Measurements from ENCODE around the gene PC. TPM values are rescaled to one million over a fixed set of nuclear protein-coding genes. Genes with fewer than 3 reads are reported as not detected.
A peak's percentile ranks its signal among the peaks of the same experiment; 100 is the strongest.

PC gene
- polyA plus RNA-seq, 3 donors, result 4.6 to 7.1 (median 6.0) TPM

- H3K9ac ChIP-seq (ENCODE audit: insufficient read depth, low read length, poor library complexity, severe bottlenecking), result no peak overlapping the region
- H2AFZ ChIP-seq (ENCODE audit: insufficient read depth, low read depth, low read length, poor library complexity, severe bottlenecking), result no peak overlapping the region
- H3K36me3 ChIP-seq (replicated peaks in 1 of 2; ENCODE audit: control insufficient read depth in 1 of 2, insufficient read depth in 2 of 2, low read length in 2 of 2), result no peaks in the 10 kb centered on the region
- peaks cover 0 to 9% of the 10 kb centered on the region in 2 donors for H3K27me3 ChIP-seq (ENCODE audit: control insufficient read depth in 2 of 2, insufficient read depth in 2 of 2, low read length in 2 of 2)
- Mint-ChIP-seq H3K27ac (no peak overlapping the region), H3K9me3 (peaks cover 0 to 2% (median 0%) of the 10 kb centered on the region in 7 donors), H3K4me3 (no peak overlapping the region), H3K4me1 (peaks cover 15% of the 10 kb centered on the region), H3K36me3 (peaks cover 0 to 2% of the 10 kb centered on the region in 2 donors), H3K27me3 (ENCODE audit: low read depth in 3 of 3) (peaks cover 26 to 38% (median 29%) of the 10 kb centered on the region in 3 donors)
- WGBS (ENCODE audit: insufficient coverage), result 99% methylated on average over 5 of the region's 8 CpGs
- H4K20me1 ChIP-seq (ENCODE audit: insufficient read depth, low read length), result no peaks in the 10 kb centered on the region
- TF ChIP-seq CTCF (IDR thresholded peaks at IDR 0.05), result no peak
- H3K4me3 ChIP-seq (replicated peaks in 1 of 3; ENCODE audit: low read depth in 2 of 3, low read length in 3 of 3), result no peak overlapping the region
- H3K9me3 ChIP-seq (replicated peaks in 1 of 2; ENCODE audit: control insufficient read depth in 1 of 2, insufficient read depth in 1 of 2, low read length in 2 of 2), result peaks cover 0 to under 1% of the 10 kb centered on the region in 2 donors
- no peaks in the 10 kb centered on the region for H3K79me2 ChIP-seq (ENCODE audit: insufficient read depth, low read length)
- no peak overlapping the region for H3K27ac ChIP-seq (ENCODE audit: low read depth in 1 of 2, low read length in 2 of 2)
- peaks cover 6 to 13% of the 10 kb centered on the region in 2 donors for H3K4me1 ChIP-seq (ENCODE audit: control insufficient read depth in 1 of 2, insufficient read depth in 2 of 2, low read length in 2 of 2)
- H3K4me2 ChIP-seq (replicated peaks; ENCODE audit: extremely low read depth, low read length, poor library complexity, severe bottlenecking), result no peak overlapping the region
- intact Hi-C loops (cut with micrococcal nuclease), result no loop called here
- no peak for DNase-seq
Observed at GRCh38 chr11:66985508-66986177, 27.5 kb upstream of the PC start.

- H3K9me3 ChIP-seq (replicated peaks in 1 of 2; ENCODE audit: control insufficient read depth in 1 of 2, insufficient read depth in 1 of 2, low read length in 2 of 2), result peaks cover 9 to 20% of the 10 kb centered on the region in 2 donors
- peaks cover 6 to 13% of the 10 kb centered on the region in 2 donors for H3K4me1 ChIP-seq (ENCODE audit: control insufficient read depth in 1 of 2, insufficient read depth in 2 of 2, low read length in 2 of 2)
- no peak overlapping the region for H3K4me3 ChIP-seq (replicated peaks in 1 of 3; ENCODE audit: low read depth in 2 of 3, low read length in 3 of 3)
- peaks cover 0 to 9% of the 10 kb centered on the region in 2 donors for H3K27me3 ChIP-seq (ENCODE audit: control insufficient read depth in 2 of 2, insufficient read depth in 2 of 2, low read length in 2 of 2)
- H3K4me2 ChIP-seq (replicated peaks; ENCODE audit: extremely low read depth, low read length, poor library complexity, severe bottlenecking), result no peak overlapping the region
- H3K4me3 Mint-ChIP-seq, result peak overlapping the region in 1 of 2 donors; percentile 56
- no peak overlapping the region for H3K27ac ChIP-seq (ENCODE audit: low read depth in 1 of 2, low read length in 2 of 2)
- no peak overlapping the region for H3K27ac Mint-ChIP-seq
- no peaks in the 10 kb centered on the region for H3K79me2 ChIP-seq (ENCODE audit: insufficient read depth, low read length)
- peak overlapping the region; percentile 13 for H3K9ac ChIP-seq (ENCODE audit: insufficient read depth, low read length, poor library complexity, severe bottlenecking)
- TF ChIP-seq CTCF (IDR thresholded peaks at IDR 0.05), result no peak
- peaks cover 29 to 38% (median 30%) of the 10 kb centered on the region in 3 donors for H3K27me3 Mint-ChIP-seq (ENCODE audit: low read depth in 3 of 3)
- peaks cover 3 to 17% (median 14%) of the 10 kb centered on the region in 7 donors for H3K9me3 Mint-ChIP-seq
- H3K36me3 ChIP-seq (replicated peaks in 1 of 2; ENCODE audit: control insufficient read depth in 1 of 2, insufficient read depth in 2 of 2, low read length in 2 of 2), result no peaks in the 10 kb centered on the region
- intact Hi-C loops (cut with micrococcal nuclease), result no loop called here
- H2AFZ ChIP-seq (ENCODE audit: insufficient read depth, low read depth, low read length, poor library complexity, severe bottlenecking), result no peak overlapping the region
- peaks cover 15% of the 10 kb centered on the region for H3K4me1 Mint-ChIP-seq
- H3K36me3 Mint-ChIP-seq, result peaks cover 0 to 2% of the 10 kb centered on the region in 2 donors
- no peaks in the 10 kb centered on the region for H4K20me1 ChIP-seq (ENCODE audit: insufficient read depth, low read length)
- 100% methylated on average over 3 of the region's 5 CpGs for WGBS (ENCODE audit: insufficient coverage)
- DNase-seq, result no peak
Observed at GRCh38 chr11:66983275-66983924, 25.2 kb upstream of the PC start.
